Activated CD8-positive, alpha-beta memory T cell treated with anti-CD3 and anti-CD28 coated beads, Interleukin-2, amount 10 ng/mL, durations not matched to agents 7 days and 5 days (primary cell): ENCODE results near the gene OR4D2. TPM values are rescaled to one million over a fixed set of nuclear protein-coding genes. Genes with fewer than 3 reads are reported as not detected.
"Not testable (repeated sequence)": the region's sequence is repeated elsewhere in the genome, so short reads cannot be mapped to it uniquely, and the experiment has no call there.

Experiments used
- ATAC-seq: fragments of 150-1000 bp; cut with Tn5 transposase; one replicate; pipeline ENCODE4 v1.10.0; 2021; ENCODE audit warnings: moderate library complexity
- CTCF ChIA-PET: fragments of 350-600 bp; sonication (Branson Sonifier 250); formaldehyde crosslinking; loops from one replicate; lab custom pipeline; 2021; ENCODE audit warnings: antibody characterized with exemption; lab: Charles Lee
- DNase-seq: peaks from one replicate; pipeline ENCODE4 v3.0.0-alpha.2; 2020
- H3K27ac Mint-ChIP-seq: one replicate; pipeline ENCODE4 v1.8.0; 2021; ENCODE audit warnings: mild to moderate bottlenecking, mixed read lengths
- H3K27me3 Mint-ChIP-seq: one replicate; pipeline ENCODE4 v1.8.0; 2021; ENCODE audit warnings: mixed read lengths
- H3K36me3 Mint-ChIP-seq: one replicate; pipeline ENCODE4 v1.8.0; 2021; ENCODE audit warnings: mild to moderate bottlenecking, mixed read lengths
- H3K4me1 Mint-ChIP-seq: one replicate; pipeline ENCODE4 v1.8.0; 2021; ENCODE audit warnings: mixed read lengths
- H3K4me3 Mint-ChIP-seq: one replicate; pipeline ENCODE4 v1.8.0; 2021; ENCODE audit warnings: mild to moderate bottlenecking, moderate library complexity, mixed read lengths
- H3K9me3 Mint-ChIP-seq: one replicate; pipeline ENCODE4 v1.8.0; 2022; ENCODE audit warnings: low read depth, mixed read lengths
- total RNA-seq, 2 experiments: library from RNA; stranded (reverse); gene quantifications; one replicate each; pipeline ENCODE4 v1.2.3, GENCODE V29; 2021

OR4D2 gene
- total RNA-seq: not detected

- Mint-ChIP-seq H3K4me3 (no peak within 1 kb of the TSS), H3K36me3 (no peaks in the 10 kb centered on the region), H3K27ac (no peak within 1 kb of the TSS), H3K4me1 (peaks cover 12% of the 10 kb centered on the region), H3K27me3 (peaks cover 37% of the 10 kb centered on the region), H3K9me3 (peaks cover 2% of the 10 kb centered on the region)
- CTCF ChIA-PET: no interaction called here
- ATAC-seq (no peak), DNase-seq (no peak)
Measured at GRCh38 chr17:58166682-58167081, at the start of gene OR4D2. OR4D2 (plus strand) TSS chr17:58166982; CDS start chr17:58169656, 2,674 bp downstream.

DNA sequence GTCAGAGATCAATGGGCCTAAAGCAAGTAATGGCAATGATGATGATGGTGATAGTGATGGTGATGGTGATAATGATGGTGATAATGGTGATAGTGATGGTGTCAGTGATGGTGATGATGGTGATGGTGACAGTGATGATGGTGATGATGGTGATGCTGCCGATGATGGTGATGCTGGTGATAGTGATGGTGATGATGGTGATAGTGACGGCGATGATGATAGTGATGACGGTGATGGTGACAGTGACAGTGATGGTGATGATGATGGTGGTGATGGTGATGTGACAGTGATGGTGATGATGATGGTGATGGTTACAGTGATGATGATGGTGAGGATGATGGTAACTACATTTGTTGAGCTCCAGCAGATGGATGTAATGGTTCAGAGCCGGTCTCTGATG, 49.4 kb upstream of the OR4D2 start:
- peaks cover 13% of the 10 kb centered on the region for H3K27me3 Mint-ChIP-seq
- H3K36me3 Mint-ChIP-seq: no peaks in the 10 kb centered on the region
- H3K9me3 Mint-ChIP-seq: no peaks in the 10 kb centered on the region
- H3K4me1 Mint-ChIP-seq: peaks cover 1% of the 10 kb centered on the region
- DNase-seq (no peak), ATAC-seq (no peak)
- no peak overlapping the region for H3K27ac Mint-ChIP-seq
- CTCF ChIA-PET: no interaction called here
- H3K4me3 Mint-ChIP-seq: no peak overlapping the region

- H3K27me3 Mint-ChIP-seq: peaks cover 8% of the 10 kb centered on the region
- DNase-seq (no peak), ATAC-seq (no peak)
- H3K4me3 Mint-ChIP-seq: no peak overlapping the region
- no peaks in the 10 kb centered on the region for H3K4me1 Mint-ChIP-seq
- no peaks in the 10 kb centered on the region for H3K36me3 Mint-ChIP-seq
- CTCF ChIA-PET: interaction anchor here (0.9 kb wide), 1 partner anchor 9 kb away, joined by 3 read pairs; no protein-coding TSS in a partner anchor
- no peaks in the 10 kb centered on the region for H3K9me3 Mint-ChIP-seq
- H3K27ac Mint-ChIP-seq: no peak overlapping the region
Measured at GRCh38 chr17:58119491-58119890, 47.3 kb upstream of the OR4D2 start.

DNA sequence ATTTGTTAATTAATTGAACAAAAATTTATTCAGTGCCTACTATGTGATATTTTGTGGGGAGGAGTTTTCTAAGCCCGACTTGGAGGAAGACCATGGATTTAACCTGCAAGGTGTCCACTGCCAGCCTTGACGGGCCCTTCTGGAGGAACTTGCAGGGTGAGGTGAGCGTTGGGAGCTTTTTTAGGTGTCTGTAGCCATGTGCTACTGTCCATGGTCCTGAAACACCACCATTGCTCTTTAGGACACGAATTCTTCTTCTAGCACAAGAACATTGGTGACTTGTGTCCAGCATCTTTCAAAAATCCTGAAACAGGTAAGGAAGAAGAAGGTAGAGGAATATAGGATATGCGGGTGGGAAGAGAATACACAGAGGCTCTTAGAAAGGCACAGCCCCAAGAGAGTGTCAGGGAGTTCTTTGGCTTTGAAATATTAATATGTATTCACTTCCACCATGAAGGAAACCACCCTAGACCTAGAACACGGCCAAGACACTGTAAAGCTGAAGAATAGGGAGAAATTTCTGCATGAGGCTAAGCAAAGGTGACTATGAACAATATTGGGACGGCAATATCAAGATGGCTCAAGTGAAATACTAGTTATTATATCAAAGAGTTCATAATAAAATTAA, 46.5 kb upstream of the OR4D2 start:
- Mint-ChIP-seq H3K9me3 (no peaks in the 10 kb centered on the region), H3K27me3 (peaks cover 7% of the 10 kb centered on the region), H3K4me3 (no peak overlapping the region), H3K27ac (no peak overlapping the region), H3K36me3 (no peaks in the 10 kb centered on the region), H3K4me1 (no peaks in the 10 kb centered on the region)
- DNase-seq (peak; percentile 69), ATAC-seq (peak; percentile 66)
- CTCF ChIA-PET: interaction anchor here (0.7 to 6.4 kb wide), 5 partner anchors 10 to 59 kb away, joined by 3 to 27 read pairs (median 4); no protein-coding TSS in a partner anchor

DNA sequence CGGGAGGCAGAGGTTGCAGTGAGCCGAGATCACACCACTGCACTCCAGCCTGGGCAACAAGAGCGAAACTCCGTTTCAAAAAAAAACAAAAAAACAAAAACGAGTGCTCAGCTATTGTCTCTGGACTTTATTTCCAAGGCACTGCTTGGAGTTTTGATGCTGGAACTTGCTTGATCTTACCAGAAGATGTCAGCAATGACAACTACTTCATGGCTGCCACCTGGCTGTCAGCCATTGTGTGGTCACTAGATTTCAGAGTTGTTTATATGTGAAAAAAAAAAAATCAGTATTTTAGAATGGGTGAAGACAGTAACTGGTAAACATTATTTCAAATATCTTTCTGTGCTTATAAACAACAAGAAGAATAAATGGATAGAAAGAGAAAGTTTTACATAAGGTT, 44.9 kb upstream of the OR4D2 start:
- CTCF ChIA-PET: interaction anchor here (0.6 to 6.4 kb wide), 14 partner anchors 10 to 289 kb away, joined by 3 to 38 read pairs (median 4); partner anchors contain the start of gene OR4D1
- Mint-ChIP-seq H3K27me3 (peaks cover 10% of the 10 kb centered on the region), H3K27ac (no peak overlapping the region), H3K4me3 (no peak overlapping the region), H3K4me1 (no peaks in the 10 kb centered on the region), H3K36me3 (no peaks in the 10 kb centered on the region), H3K9me3 (no peaks in the 10 kb centered on the region)
- ATAC-seq (peak; percentile 64), DNase-seq (peak; percentile 58)

- Mint-ChIP-seq H3K4me3 (no peak overlapping the region), H3K27me3 (peaks cover 26% of the 10 kb centered on the region), H3K36me3 (no peaks in the 10 kb centered on the region), H3K27ac (no peak overlapping the region), H3K4me1 (no peaks in the 10 kb centered on the region), H3K9me3 (no peaks in the 10 kb centered on the region)
- ATAC-seq: no peak
- DNase-seq: no peak
- CTCF ChIA-PET: interaction anchor here (0.9 kb wide), 1 partner anchor 45 kb away, joined by 3 read pairs; no protein-coding TSS in a partner anchor
Measured at GRCh38 chr17:58127846-58128245, 38.9 kb upstream of the OR4D2 start.

- ATAC-seq, H3K4me3 Mint-ChIP-seq, H3K36me3 Mint-ChIP-seq, CTCF ChIA-PET, DNase-seq, H3K27ac Mint-ChIP-seq, H3K9me3 Mint-ChIP-seq, H3K4me1 Mint-ChIP-seq: not testable (repeated sequence)
- H3K27me3 Mint-ChIP-seq: peaks cover 37% of the 10 kb centered on the region
Measured at GRCh38 chr17:58132697-58133096, 34.1 kb upstream of the OR4D2 start.

DNA sequence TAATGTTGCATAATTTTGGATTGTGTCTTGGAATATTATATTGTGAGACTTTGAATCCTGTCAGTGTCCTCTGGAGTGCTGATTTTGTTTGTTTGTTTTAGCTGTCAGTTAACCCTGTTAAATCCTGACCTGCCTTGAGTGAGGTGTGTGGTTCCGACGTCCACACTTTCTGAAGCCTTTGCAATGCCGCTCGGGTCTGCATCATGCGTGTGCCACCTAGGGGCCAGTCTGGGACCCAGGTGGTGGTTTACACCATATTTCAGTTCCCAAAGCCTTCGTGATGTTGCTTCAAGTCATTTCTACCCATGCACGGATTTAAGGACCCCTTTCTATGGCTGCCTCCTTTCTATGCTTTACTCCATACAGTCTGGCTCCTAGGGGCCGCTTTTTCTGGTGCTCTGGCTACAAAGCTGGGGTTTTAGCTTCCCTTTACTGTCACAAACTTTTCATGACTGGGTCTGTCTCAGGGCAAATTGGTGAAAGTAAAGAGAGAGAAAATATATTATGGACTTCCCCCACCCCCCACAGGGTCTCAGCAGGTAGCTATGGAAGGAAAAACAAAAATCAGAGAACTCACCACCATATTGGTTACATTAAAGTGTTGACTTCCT, 30.0 kb upstream of the OR4D2 start:
- H3K36me3 Mint-ChIP-seq: no peaks in the 10 kb centered on the region
- ATAC-seq: no peak
- H3K4me3 Mint-ChIP-seq: no peak overlapping the region
- no peaks in the 10 kb centered on the region for H3K4me1 Mint-ChIP-seq
- H3K27ac Mint-ChIP-seq: no peak overlapping the region
- peaks cover 44% of the 10 kb centered on the region for H3K27me3 Mint-ChIP-seq
- DNase-seq: no peak
- CTCF ChIA-PET: interaction anchor here (0.7 to 1.6 kb wide), 4 partner anchors 14 to 137 kb away, joined by 3 to 4 read pairs (median 4); no protein-coding TSS in a partner anchor
- H3K9me3 Mint-ChIP-seq: no peaks in the 10 kb centered on the region

DNA sequence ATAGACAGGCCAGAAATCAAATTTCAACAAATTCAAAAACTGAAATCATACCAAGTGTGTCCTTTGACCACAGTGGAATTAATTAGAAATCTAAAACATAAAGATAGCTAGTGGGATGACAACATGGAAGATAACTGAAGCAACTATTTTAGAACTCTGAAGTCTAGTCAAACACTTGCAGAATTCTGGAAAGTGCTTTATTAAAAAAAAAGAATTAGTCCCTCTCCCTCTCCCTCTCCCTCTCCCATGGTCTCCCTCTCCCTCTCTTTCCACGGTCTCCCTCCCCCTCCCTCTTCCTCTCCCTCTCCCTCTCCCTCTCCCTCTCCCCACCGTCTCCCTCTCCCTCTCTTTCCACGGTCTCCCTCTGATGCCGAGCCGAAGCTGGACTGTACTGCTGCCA, 25.3 kb upstream of the OR4D2 start:
- peaks cover 14% of the 10 kb centered on the region for H3K36me3 Mint-ChIP-seq
- ATAC-seq (no peak), DNase-seq (no peak)
- H3K4me1 Mint-ChIP-seq: no peaks in the 10 kb centered on the region
- no peak overlapping the region for H3K27ac Mint-ChIP-seq
- no peak overlapping the region for H3K4me3 Mint-ChIP-seq
- CTCF ChIA-PET: interaction anchor here (1.4 kb wide), 1 partner anchor 31 kb away, joined by 3 read pairs; no protein-coding TSS in a partner anchor
- H3K27me3 Mint-ChIP-seq: peaks cover 52% of the 10 kb centered on the region
- H3K9me3 Mint-ChIP-seq: peaks cover 20% of the 10 kb centered on the region

- Mint-ChIP-seq H3K9me3 (peaks cover 20% of the 10 kb centered on the region), H3K36me3 (peaks cover 14% of the 10 kb centered on the region), H3K27me3 (peaks cover 52% of the 10 kb centered on the region)
- H3K27ac Mint-ChIP-seq, H3K4me3 Mint-ChIP-seq, CTCF ChIA-PET, DNase-seq, H3K4me1 Mint-ChIP-seq, ATAC-seq: not testable (repeated sequence)
Measured at GRCh38 chr17:58143335-58143734, 23.4 kb upstream of the OR4D2 start.

- DNase-seq: no peak
- H3K4me1 Mint-ChIP-seq: no peaks in the 10 kb centered on the region
- H3K4me3 Mint-ChIP-seq: no peak overlapping the region
- peaks cover 50% of the 10 kb centered on the region for H3K27me3 Mint-ChIP-seq
- CTCF ChIA-PET: no interaction called here
- peaks cover 20% of the 10 kb centered on the region for H3K9me3 Mint-ChIP-seq
- no peak overlapping the region for H3K27ac Mint-ChIP-seq
- ATAC-seq: no peak
- H3K36me3 Mint-ChIP-seq: peaks cover 14% of the 10 kb centered on the region
Measured at GRCh38 chr17:58144801-58145200, 22.0 kb upstream of the OR4D2 start.

DNA sequence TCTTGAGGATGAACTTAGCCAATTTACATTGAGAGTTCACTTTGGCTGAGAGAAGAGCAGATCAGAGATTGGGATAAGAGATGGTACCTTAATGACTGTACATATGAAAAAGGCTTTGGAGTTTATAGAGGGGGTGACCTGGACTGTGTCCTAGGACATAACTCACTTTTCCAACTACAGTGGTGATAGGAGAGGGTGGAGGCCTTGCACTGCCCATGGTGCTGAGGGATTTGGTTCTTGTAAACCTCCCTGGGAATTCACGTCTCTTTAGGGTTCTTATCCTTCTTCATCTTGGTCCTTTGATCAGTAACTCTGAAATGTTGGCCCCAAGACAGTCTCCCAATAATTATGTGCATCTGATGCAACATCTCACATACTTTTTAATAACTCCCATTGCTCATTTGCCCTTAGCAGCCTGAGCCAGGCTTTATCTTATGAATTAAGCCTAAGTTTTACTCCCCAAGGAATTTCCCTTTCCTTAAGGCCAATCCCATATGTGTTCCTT, 18.8 kb upstream of the OR4D2 start, which contains the start of gene OR4D1:
OR4D1 (plus strand) TSS at position 455 of the 505 bp plus-strand sequence. CDS start 6,770 bp downstream, outside the sequence.
- peaks cover 9% of the 10 kb centered on the region for H3K4me1 Mint-ChIP-seq
- CTCF ChIA-PET: interaction anchor here (1.8 kb wide), 1 partner anchor 26 kb away, joined by 4 read pairs; no protein-coding TSS in a partner anchor
- H3K9me3 Mint-ChIP-seq: peaks cover 20% of the 10 kb centered on the region

DNA sequence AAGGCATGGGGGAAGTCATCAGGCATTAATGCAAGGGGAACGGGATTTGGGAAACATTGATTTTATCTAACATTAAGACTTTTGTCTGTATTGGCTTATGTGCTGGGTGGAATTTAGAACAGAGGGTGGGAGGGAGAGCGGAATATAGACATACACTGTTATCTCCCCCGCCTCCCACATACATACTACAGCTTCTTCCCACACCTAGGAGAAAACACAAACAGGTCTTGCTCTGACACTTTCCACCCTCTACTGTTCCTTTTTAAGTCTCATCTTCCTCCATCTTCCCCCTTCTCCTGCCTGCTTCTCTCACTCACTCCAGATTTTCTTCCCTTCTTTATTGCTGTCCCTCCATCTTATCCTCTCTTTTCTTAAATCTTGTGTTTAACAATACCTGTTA, 18.2 kb upstream of the OR4D2 start:
- H3K4me3 Mint-ChIP-seq: no peak overlapping the region
- peaks cover 20% of the 10 kb centered on the region for H3K9me3 Mint-ChIP-seq
- no peak overlapping the region for H3K27ac Mint-ChIP-seq
- DNase-seq: no peak
- CTCF ChIA-PET: interaction anchor here (1.8 kb wide), 1 partner anchor 26 kb away, joined by 4 read pairs; no protein-coding TSS in a partner anchor
- H3K27me3 Mint-ChIP-seq: peaks cover 49% of the 10 kb centered on the region
- H3K4me1 Mint-ChIP-seq: peaks cover 15% of the 10 kb centered on the region
- ATAC-seq: no peak
- peaks cover 14% of the 10 kb centered on the region for H3K36me3 Mint-ChIP-seq

More for the DNA sequence above, 18.8 kb upstream of the OR4D2 start, which contains the start of gene OR4D1:
- Mint-ChIP-seq H3K36me3 (peaks cover 14% of the 10 kb centered on the region), H3K27me3 (peaks cover 49% of the 10 kb centered on the region), H3K27ac (no peak within 1 kb of the TSS), H3K4me3 (no peak within 1 kb of the TSS)
- DNase-seq: no peak
- ATAC-seq: no peak
